Endothelial cell (in vitro differentiated cells): ENCODE measurements around the gene GPR180. TPM values are rescaled to one million over a fixed set of nuclear protein-coding genes. Genes with fewer than 3 reads are reported as not detected.

Experiments used
- DNase-seq: peaks from one replicate; pipeline ENCODE4 v3.0.0; 2021; ENCODE audit warnings: low spot score
- H3K27ac Mint-ChIP-seq: one replicate; pipeline ENCODE4 v1.8.0; 2021; ENCODE audit warnings: mixed read lengths, inconsistent platforms; ENCODE audit not compliant: unreplicated experiment
- H3K27me3 Mint-ChIP-seq: one replicate; pipeline ENCODE4 v1.8.0; 2021; ENCODE audit warnings: mild to moderate bottlenecking, moderate library complexity, mixed read lengths, inconsistent platforms; ENCODE audit not compliant: unreplicated experiment
- H3K36me3 Mint-ChIP-seq: one replicate; pipeline ENCODE4 v1.8.0; 2021; ENCODE audit warnings: mild to moderate bottlenecking, low read depth, mixed read lengths, inconsistent platforms; ENCODE audit not compliant: unreplicated experiment
- H3K4me1 Mint-ChIP-seq: one replicate; pipeline ENCODE4 v1.8.0; 2021; ENCODE audit warnings: mild to moderate bottlenecking, mixed read lengths, inconsistent platforms; ENCODE audit not compliant: unreplicated experiment
- H3K4me3 Mint-ChIP-seq: one replicate; pipeline ENCODE4 v1.8.0; 2021; ENCODE audit warnings: mild to moderate bottlenecking, mixed read lengths, inconsistent platforms; ENCODE audit not compliant: unreplicated experiment
- H3K9me3 Mint-ChIP-seq: one replicate; pipeline ENCODE4 v1.8.0; 2021; ENCODE audit warnings: mixed read lengths, inconsistent platforms; ENCODE audit not compliant: unreplicated experiment
- long read RNA-seq: library from polyadenylated mRNA; unstranded; transcript quantifications from one replicate; pipeline ENCODE4 v2.0.0, GENCODE V29; 2020; ENCODE audit not compliant: unreplicated experiment
- total RNA-seq: library from RNA; stranded (reverse); fragmentation: NEBNext Ultra II Directional; extraction: Animal tissue kit (Norgen Biotek cat#: 25700); gene quantifications from one replicate; pipeline ENCODE4 v1.2.1, GENCODE V29; 2021; ENCODE audit not compliant: unreplicated experiment
- TF ChIP-seq, protein P1 (sequence below): fragments of 200-600 bp; sonication (generic); IDR thresholded peaks from one replicate; pipeline ENCODE4 v1.5.0; 2021; ENCODE audit warnings: antibody characterized with exemption; ENCODE audit not compliant: unreplicated experiment

Gene GPR180
- 3.6 TPM for total RNA-seq
- long read RNA-seq, full-length matches to known transcripts, result 2 of 3 reads
- long read RNA-seq, partial matches to known transcripts, result 0 of 3 reads
- long read RNA-seq, other reads (novel, unspliced or antisense), result 1 of 3 reads

DNA sequence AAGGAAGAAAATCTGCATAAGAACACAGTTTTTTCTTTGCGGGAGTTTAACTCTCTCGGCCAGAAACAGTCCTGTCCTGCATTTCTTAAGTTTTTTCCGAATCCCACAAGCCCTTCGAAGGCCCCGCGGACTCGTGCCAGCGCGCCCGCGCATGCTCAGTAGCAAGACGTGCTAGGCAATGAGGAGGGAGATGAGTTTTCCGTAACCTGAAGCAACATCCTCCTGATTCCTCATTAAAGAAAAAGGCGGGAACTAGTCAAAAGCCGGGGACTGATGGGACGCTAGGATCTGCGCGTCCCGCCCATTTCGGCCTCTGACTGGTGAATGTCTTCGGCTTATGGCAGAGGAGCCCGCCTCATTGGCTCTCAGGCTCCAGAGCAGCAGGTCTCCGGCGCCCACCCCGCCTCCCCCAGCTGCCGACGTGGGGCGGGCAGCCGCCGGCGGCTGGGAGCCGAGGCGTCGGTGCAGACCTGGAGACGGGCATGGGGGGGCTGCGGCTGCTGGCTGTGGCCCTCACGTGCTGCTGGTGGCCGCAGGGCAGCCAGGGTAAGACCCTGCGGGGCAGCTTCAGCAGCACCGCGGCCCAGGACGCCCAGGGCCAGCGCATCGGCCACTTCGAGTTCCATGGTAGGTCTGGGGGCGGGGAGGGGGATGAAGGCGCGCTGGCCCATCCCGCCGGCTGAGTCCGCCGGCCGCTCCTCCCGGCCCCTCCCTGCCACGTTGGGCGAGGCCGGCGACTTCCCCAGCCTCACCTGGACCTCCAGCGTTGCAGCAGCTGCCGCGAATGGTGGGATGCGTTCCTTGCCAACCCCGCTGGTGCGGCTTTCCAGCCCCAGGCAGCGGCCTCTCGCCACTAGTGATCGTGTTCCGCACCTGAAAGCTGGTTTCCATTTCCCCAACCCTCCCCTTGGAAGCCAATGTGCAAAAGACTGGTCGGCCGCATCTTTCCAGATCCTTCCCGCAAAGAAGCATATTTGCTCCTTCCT, at the start of gene GPR180:
Gene GPR180 (plus strand): TSS at position 412 of the 986 bp plus-strand sequence. CDS start 71 bp downstream, at position 483.
- Mint-ChIP-seq H3K4me1 (peaks cover 4% of the 10 kb centered on the region), H3K27ac (peak within 1 kb of the TSS; percentile 14), H3K9me3 (no peaks in the 10 kb centered on the region), H3K27me3 (peaks cover 4% of the 10 kb centered on the region), H3K4me3 (peak within 1 kb of the TSS; percentile 92), H3K36me3 (peaks cover 5% of the 10 kb centered on the region)
- TF ChIP-seq, protein P1, sequence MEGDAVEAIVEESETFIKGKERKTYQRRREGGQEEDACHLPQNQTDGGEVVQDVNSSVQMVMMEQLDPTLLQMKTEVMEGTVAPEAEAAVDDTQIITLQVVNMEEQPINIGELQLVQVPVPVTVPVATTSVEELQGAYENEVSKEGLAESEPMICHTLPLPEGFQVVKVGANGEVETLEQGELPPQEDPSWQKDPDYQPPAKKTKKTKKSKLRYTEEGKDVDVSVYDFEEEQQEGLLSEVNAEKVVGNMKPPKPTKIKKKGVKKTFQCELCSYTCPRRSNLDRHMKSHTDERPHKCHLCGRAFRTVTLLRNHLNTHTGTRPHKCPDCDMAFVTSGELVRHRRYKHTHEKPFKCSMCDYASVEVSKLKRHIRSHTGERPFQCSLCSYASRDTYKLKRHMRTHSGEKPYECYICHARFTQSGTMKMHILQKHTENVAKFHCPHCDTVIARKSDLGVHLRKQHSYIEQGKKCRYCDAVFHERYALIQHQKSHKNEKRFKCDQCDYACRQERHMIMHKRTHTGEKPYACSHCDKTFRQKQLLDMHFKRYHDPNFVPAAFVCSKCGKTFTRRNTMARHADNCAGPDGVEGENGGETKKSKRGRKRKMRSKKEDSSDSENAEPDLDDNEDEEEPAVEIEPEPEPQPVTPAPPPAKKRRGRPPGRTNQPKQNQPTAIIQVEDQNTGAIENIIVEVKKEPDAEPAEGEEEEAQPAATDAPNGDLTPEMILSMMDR, result no peak
- DNase-seq, result peak; percentile 87

DNA sequence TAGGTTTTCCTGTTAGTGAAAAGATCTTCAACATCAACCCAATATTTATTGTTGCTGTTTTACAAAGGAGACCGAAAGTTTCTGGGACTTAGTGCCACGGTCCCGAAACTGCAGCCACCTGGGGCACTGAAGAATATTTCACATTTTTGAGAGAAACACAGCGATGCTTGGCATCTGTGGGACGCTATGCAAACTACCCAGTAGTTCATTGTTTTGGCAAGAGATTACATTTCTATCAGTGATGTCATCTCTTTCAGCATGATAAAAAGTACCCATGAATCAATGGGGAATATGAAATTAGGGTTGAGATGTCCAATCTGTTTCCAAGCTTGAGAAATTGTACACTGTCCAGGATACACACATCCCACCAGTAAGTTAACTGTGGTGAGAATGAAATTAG, 49.6 kb upstream of the GPR180 start:
- TF ChIP-seq, protein P1, result no peak

DNA sequence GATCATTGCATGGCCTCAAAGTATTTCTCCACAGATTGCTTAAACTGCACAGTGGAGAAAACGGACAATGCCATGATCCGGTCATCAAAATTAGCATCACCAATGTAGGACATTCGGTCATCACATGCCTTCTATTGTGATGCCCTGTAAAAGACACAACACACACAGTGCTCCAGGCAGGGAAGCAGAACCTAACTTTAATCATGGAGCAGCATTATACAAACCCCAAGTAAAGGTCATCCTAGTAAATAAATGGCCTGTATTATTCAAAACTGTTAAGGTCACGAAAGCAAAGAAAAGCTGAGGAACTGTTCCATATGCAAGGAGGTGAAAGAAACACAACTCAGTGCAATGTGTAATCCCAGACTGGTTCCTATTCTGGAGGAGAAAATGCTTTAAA, 47.9 kb upstream of the GPR180 start:
- Mint-ChIP-seq H3K36me3 (peaks cover 8% of the 10 kb centered on the region), H3K4me3 (no peak overlapping the region), H3K27me3 (peaks cover 13% of the 10 kb centered on the region), H3K27ac (no peak overlapping the region), H3K4me1 (peaks cover 3% of the 10 kb centered on the region), H3K9me3 (no peaks in the 10 kb centered on the region)
- DNase-seq, result no peak
- TF ChIP-seq, protein P1, result no peak

More for the DNA sequence above, 49.6 kb upstream of the GPR180 start:
- Mint-ChIP-seq H3K36me3 (peaks cover 8% of the 10 kb centered on the region), H3K4me1 (peaks cover 3% of the 10 kb centered on the region), H3K4me3 (no peak overlapping the region), H3K27me3 (peaks cover 20% of the 10 kb centered on the region), H3K27ac (no peak overlapping the region), H3K9me3 (no peaks in the 10 kb centered on the region)
- DNase-seq, result no peak

DNA sequence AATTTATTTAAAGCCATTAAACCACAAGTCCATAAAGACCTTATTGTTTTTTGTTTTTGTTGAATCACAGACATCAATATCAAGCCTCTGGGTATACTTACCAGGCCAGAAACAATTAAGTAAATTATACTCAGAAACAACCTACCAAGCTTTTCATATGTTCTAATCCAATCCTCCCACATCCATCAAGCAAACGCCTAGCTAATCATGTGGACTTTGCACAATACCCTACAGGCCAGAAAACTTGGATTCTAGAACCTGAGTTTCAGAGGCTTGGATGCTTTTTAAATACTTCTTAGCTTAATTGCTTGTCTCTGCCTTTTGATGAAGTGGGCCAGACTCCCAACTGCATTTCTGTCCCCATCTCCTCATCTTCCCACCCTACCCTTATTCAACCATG, 45.6 kb upstream of the GPR180 start:
- peaks cover 2% of the 10 kb centered on the region for H3K27me3 Mint-ChIP-seq
- H3K9me3 Mint-ChIP-seq, result no peaks in the 10 kb centered on the region
- no peaks in the 10 kb centered on the region for H3K36me3 Mint-ChIP-seq
- DNase-seq, result no peak
- TF ChIP-seq, protein P1, result no peak
- no peak overlapping the region for H3K4me3 Mint-ChIP-seq
- no peaks in the 10 kb centered on the region for H3K4me1 Mint-ChIP-seq
- H3K27ac Mint-ChIP-seq, result no peak overlapping the region

DNA sequence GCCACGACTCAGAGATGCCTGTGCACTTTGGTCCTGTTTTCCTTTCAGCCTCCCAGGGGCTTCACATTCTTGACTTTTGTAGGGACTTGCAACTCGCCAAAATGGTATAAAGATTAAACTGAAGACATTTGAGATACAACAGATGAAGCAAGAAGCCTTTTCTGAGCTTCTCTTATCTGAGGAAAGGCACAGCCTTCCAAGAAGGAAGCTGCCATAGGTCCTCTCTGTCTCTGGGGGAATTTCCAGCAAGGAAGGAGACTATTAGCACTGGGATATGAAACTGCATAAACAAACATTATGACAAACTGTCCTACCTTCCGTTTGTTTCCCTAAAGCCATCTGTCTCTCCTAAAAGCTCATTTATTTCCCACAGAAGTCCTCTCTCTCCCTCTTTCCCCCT, 45.0 kb upstream of the GPR180 start:
- DNase-seq, result no peak

More for the DNA sequence above, 45.0 kb upstream of the GPR180 start:
- no peak overlapping the region for H3K4me3 Mint-ChIP-seq
- TF ChIP-seq, protein P1, result no peak
- no peaks in the 10 kb centered on the region for H3K4me1 Mint-ChIP-seq
- H3K27ac Mint-ChIP-seq, result no peak overlapping the region
- H3K36me3 Mint-ChIP-seq, result no peaks in the 10 kb centered on the region
- no peaks in the 10 kb centered on the region for H3K9me3 Mint-ChIP-seq
- no peaks in the 10 kb centered on the region for H3K27me3 Mint-ChIP-seq
